ENCODE measurements around the gene PTPRT.

DNA sequence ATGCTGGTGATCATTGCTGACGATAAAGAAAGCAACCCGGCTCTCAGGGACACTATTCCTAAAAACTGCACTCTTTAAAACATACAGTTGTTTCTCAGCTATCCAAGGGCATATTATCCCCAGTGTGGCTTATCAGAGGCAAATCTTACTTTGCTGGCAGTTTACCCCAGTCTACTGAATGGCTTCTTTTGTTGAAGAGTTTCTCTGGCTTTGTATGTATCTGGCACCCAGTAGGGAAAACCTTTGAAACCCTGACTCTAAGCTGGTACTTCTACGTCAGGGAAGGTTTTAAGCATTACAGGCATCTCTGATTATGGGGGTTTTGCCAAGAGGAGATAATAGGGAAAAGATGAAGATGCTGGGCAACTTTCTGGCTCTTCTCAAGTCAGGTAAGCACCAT lies 933.9 kb downstream of the PTPRT start:
- TF ChIP-seq, protein P1, sequence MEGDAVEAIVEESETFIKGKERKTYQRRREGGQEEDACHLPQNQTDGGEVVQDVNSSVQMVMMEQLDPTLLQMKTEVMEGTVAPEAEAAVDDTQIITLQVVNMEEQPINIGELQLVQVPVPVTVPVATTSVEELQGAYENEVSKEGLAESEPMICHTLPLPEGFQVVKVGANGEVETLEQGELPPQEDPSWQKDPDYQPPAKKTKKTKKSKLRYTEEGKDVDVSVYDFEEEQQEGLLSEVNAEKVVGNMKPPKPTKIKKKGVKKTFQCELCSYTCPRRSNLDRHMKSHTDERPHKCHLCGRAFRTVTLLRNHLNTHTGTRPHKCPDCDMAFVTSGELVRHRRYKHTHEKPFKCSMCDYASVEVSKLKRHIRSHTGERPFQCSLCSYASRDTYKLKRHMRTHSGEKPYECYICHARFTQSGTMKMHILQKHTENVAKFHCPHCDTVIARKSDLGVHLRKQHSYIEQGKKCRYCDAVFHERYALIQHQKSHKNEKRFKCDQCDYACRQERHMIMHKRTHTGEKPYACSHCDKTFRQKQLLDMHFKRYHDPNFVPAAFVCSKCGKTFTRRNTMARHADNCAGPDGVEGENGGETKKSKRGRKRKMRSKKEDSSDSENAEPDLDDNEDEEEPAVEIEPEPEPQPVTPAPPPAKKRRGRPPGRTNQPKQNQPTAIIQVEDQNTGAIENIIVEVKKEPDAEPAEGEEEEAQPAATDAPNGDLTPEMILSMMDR (IDR thresholded peaks at IDR 0.05; ENCODE audit: low read depth, low read length) = no peak
- TF ChIP-seq, protein P2, sequence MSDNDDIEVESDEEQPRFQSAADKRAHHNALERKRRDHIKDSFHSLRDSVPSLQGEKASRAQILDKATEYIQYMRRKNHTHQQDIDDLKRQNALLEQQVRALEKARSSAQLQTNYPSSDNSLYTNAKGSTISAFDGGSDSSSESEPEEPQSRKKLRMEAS (IDR thresholded peaks at IDR 0.05; ENCODE audit: low read depth, low read length) = no peak
- TF ChIP-seq POLR2A (IDR thresholded peaks at IDR 0.05; ENCODE audit: extremely low read depth, insufficient read length) (no peak), MYC (IDR thresholded peaks at IDR 0.05; ENCODE audit: low read depth, low read length) (no peak)

Data from NB4 (cell line).